Coronary artery (tissue), 2 donors: ENCODE data around the gene SULF2.

Experiments used
- DNase-seq: peaks from one replicate; pipeline ENCODE4 v3.0.0-alpha.2; 2017; ENCODE audit warnings: low spot score
- H3K27ac ChIP-seq, 2 donors: fragments of 200-600 bp; sonication (generic); one replicate each; pipeline ENCODE4 v1.5.1; 2016 to 2019
- H3K4me3 ChIP-seq: fragments of 200-600 bp; sonication (generic); 2 replicates; pipeline ENCODE4 v1.5.1; 2016; ENCODE audit warnings: mild to moderate bottlenecking, moderate library complexity
- TF ChIP-seq, protein P1 (sequence below): fragments of 200-600 bp; sonication (generic); IDR thresholded peaks from one replicate; pipeline ENCODE4 v1.5.1; 2019; ENCODE audit warnings: antibody characterized with exemption

The SULF2 gene

DNA sequence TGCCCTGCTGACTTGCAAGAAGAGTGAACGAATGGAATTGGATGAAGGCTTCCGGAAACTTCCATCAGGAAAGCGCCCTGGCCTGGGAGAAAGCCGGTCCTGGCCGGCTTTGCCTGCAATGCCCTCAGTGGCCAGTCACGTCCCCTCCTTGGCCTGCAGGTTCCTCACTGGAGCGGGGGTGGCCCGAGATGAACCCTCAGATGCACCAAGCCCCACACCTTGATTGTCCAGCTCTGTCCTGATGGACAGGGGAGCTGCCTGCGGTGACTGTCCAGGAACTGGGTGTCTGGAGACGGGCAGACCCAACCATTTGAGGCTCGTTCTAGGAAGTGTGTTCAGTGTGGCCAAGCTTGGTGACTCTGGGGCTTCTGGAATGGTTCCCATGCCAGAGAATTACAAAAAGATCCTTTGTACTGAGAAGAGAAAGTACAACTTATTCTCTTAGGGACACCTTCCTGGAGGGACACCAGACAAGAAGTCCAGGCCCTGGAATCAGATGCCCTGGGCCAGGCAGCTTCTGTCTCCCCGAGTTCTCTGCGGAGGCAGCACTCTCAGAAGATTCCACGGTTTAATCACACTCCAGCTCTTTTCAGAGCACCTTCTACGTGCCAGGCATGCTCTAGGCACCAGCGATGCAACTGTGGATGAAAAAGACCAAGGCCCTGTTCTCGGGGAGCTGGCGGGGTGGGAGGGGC lies 17.1 kb upstream of the SULF2 start:
- Histone ChIP-seq H3K4me3 (no peak overlapping the region), H3K27ac (no peak overlapping the region)
- TF ChIP-seq, protein P1, sequence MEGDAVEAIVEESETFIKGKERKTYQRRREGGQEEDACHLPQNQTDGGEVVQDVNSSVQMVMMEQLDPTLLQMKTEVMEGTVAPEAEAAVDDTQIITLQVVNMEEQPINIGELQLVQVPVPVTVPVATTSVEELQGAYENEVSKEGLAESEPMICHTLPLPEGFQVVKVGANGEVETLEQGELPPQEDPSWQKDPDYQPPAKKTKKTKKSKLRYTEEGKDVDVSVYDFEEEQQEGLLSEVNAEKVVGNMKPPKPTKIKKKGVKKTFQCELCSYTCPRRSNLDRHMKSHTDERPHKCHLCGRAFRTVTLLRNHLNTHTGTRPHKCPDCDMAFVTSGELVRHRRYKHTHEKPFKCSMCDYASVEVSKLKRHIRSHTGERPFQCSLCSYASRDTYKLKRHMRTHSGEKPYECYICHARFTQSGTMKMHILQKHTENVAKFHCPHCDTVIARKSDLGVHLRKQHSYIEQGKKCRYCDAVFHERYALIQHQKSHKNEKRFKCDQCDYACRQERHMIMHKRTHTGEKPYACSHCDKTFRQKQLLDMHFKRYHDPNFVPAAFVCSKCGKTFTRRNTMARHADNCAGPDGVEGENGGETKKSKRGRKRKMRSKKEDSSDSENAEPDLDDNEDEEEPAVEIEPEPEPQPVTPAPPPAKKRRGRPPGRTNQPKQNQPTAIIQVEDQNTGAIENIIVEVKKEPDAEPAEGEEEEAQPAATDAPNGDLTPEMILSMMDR = no peak
- no peak for DNase-seq

- TF ChIP-seq, protein P1 = no peak
- DNase-seq = no peak
- Histone ChIP-seq H3K4me3 (no peak overlapping the region), H3K27ac (no peak overlapping the region)
Measured at GRCh38 chr20:47801759-47802158, 16.5 kb upstream of the SULF2 start.

DNA sequence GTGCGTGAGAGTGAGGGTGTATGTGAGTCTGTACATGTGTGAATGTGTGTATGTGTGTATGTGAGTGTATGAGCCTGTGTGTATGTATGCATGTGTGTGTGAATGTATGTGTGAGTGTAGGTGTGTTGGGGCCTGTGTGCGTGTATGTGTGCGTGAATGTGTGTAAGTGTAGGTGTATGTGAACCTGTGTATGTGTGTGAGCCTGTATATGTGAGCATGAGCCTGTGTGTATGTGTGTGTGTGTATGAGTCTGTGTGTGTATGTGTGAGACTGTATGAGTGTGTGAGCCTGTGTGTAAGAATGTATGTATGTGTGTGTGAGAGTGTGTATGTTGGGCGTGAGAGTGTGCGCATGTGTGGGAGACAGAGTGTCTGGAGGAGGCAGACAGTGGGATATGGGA lies 15.8 kb upstream of the SULF2 start:
- no peak for DNase-seq
- Histone ChIP-seq H3K27ac (no peak overlapping the region), H3K4me3 (no peak overlapping the region)
- TF ChIP-seq, protein P1 = no peak

DNA sequence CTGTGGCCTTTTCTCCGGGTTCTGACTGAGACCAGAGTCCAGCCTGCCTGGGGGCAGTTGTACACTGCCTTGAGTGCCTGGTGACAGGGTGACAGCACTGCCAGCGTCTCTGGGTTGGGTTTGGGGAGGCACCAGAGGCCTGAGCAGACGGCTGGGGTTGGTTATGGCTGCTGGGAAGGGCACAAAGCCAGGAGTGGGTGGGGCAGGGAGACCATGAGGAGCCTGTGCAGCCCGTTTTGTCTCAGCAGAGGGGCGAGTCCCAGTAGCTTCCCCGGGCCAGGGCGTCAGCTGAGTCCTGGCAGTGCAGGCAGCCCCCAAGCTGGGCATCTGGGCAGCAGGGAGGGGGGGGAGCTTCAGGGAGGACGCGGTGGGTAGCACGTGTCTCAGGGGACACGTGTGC lies 15.3 kb upstream of the SULF2 start:
- H3K4me3 ChIP-seq = no peak overlapping the region
- TF ChIP-seq, protein P1 = no peak
- H3K27ac ChIP-seq = no peak overlapping the region
- no peak for DNase-seq

- H3K4me3 ChIP-seq = no peak overlapping the region
- DNase-seq = no peak
- H3K27ac ChIP-seq = no peak overlapping the region
- TF ChIP-seq, protein P1 = no peak
Measured at GRCh38 chr20:47799116-47799715, 13.9 kb upstream of the SULF2 start.

DNA sequence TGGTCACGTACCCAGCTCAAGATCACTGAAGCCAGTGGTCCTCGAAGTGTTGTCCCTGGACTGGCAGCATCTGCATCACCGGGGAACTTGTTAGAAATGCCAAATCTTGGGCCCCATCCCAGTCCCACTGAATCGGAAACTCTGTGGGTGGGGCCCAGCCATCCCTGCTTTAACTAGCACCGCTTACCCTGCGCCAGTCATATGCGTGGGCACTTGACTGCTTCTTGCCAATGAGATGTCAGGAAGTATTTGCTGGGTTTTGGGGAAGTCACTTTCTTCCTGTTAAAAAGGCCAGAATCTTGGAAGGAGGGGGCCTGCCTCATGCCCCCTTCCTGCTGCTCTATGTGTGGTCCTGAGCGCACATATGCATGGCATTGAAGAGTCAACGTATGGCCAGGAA lies 11.7 kb upstream of the SULF2 start:
- TF ChIP-seq, protein P1 = no peak
- no peak overlapping the region for H3K27ac ChIP-seq
- H3K4me3 ChIP-seq = no peak overlapping the region
- no peak for DNase-seq
